ENCODE results near the gene IL1B.

Gene IL1B

DNA sequence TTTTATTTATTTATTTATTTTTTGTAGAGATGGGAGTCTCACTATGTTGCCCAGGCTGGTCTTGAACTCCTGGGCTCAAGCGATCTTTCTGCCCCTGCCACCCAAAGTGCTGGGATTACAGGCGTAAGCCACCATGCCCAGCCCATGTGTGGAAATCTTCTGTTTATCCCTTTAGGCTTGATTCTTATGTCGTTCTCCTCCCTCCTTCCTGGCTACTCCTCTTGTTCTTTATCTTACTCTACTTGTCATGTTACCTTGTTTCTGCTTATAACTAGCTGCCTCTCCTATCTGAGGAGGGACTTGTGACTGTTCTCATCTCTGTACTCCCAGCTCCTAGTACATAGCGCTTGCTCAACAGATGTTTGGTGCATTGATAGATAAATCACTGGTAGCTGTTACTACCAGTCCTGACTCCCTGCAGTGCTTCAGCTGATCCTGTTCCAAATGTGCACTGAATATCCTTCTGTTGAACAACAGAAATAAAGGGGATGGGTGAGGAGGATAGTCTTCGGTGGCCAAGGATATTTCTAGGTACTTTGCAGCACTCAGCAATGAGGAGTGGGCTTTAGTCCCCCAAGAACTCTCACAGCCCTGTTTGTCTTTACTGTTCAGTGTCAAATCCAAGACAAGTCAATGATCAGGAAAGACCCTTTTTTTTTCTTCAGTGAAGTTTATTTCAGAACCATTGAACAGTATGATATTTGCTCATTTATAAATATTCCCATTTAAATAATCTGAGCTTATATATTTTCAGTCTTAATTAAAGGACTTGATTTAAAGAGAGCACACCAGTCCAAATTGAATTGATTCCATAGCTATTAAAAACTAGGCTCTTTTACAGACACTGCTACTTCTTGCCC, 7.2 kb downstream of the IL1B start:
- DNase-seq: no peak

DNA sequence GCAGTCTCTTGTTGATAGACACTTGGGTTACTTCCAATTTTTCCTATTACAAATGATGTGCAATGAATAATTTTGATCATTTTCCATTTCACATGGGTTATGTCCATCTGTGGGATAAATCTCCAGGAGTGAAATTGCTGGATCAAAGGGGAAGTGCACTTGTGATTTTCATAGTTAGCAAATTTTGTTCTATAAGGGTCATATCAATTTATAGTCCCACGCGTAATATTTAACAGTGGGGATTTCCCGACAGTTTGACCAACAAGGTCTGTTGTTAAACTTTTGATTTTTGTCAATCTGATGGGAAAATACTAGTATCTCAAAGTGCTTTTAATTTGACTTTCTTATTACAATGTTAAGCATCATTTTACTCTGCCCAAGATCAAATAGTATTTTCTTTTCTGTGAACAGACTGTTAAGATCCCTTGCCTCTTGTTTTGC, 8.3 kb downstream of the IL1B start:
- DNase-seq: no peak

- no peak for DNase-seq
Measured at GRCh38 chr2:112827604-112828185, 8.9 kb downstream of the IL1B start.

GRCh38 chr2:112827009-112827408, 9.6 kb downstream of the IL1B start:
- no peak for DNase-seq

DNA sequence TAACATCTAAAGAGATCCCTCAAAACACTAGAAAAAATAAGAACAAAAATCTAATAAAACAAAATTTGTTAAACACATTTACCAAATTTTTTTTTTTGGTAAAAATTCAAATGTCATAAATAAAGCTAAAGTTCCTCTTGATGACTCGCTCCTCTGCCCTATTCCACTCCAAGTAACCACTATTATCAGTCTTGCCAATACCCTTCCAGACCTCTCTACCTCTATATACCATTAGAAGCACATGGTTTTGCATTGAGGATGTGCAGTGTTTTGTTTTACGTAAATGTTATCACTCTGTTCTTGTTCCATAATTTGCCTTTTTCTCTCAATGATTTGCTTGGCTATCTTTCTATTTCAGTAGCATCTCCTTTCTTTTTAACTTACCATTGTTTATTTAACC, 10.9 kb downstream of the IL1B start:
- no peak for DNase-seq

GRCh38 chr2:112824694-112825085, 11.9 kb downstream of the IL1B start:
- DNase-seq: no peak

GRCh38 chr2:112821682-112822081, 14.9 kb downstream of the IL1B start:
- no peak for DNase-seq

DNA sequence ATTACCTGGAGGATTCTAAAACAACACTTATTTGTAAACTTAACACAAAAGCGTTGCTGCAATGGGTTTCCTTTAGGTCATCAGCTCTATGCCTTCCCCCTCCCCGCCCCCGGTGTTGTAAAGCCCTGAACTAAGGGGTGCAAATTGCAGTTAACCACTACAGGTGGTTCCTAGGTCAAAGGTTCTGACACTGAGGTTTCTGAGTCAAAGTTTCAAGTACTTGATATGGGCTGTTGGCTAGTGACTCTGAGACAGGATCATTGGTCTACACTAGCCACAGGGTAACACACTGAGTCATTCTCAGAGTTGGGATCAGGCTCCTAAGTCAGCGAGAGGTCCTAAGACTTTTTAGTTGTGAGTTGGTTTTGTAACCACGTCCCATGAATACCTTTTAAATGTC, 15.4 kb downstream of the IL1B start:
- no peak for DNase-seq

DNA sequence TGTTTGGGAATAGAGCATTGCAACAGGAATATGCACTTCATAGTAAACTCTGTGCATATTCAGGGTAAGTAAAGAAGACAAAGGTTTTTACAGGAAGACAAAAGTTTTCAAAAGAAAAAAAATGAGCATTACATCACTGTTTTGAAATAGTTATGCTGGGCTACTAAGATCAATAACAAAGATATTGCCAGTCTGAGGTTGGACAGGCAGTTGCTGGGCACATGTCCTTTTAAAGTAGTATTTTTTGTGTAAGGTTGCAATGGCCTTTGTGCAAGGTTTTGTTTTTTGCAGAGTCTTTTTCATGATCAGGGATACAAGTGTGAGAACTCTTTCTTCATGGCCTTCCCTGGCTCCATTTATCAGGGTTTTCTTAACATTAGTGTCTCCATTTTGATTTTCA, 16.2 kb downstream of the IL1B start:
- DNase-seq: no peak

- DNase-seq: no peak
Measured at GRCh38 chr2:112819081-112819480, 17.5 kb downstream of the IL1B start.

- DNase-seq: no peak
Measured at GRCh38 chr2:112818094-112818902, 18.3 kb downstream of the IL1B start.

DNA sequence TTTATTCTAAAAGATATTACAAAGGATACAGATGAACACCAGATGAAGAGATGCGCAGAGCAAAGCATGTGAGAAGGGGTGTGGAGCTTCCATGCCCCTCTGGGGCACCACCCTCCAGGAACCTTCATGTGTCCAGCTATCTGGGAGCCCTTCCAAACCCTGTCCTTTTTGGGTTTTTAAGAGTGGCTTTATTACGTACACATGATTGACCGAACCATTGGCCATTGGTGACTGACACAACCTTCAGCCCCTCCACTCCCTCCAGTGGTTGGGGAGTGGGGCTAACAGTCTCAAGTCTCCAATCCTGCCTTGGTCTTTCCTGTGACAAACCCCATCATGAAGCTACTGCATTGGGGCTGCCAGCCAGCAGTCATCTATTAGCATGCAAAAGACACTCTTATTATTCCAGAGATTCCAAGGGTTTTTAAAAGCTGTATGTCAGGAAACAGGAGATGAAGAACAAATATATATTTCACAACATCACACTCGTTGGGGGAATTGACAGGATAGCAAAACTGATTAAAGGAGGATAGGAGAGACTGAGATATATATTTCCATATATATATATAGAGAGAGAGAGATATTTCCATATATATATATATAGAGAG, 19.4 kb downstream of the IL1B start:
- no peak for DNase-seq

DNA sequence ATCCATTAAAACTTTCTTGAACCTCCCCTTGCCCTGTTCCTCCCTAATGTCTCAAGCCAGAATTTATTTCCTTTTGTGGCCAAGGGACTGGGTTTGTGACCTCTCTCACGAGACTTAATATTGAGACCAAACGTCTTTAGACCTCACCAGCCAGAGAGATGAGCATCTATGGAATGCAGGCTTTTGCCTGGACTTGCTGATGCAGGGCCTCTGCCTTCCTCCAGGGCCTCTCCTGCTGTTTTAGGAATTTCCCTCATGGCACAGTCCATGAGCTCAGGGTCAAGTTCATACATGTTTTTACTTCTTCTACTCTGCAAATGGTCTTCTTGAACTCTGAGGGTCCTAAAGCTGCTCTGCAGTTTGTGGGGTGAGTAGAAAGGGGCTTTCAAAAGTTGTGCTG, 22.3 kb downstream of the IL1B start:
- DNase-seq: no peak

- no peak for DNase-seq
Measured at GRCh38 chr2:112813280-112813966, 23.2 kb downstream of the IL1B start.

- DNase-seq: no peak
Measured at GRCh38 chr2:112812318-112813267, 24.0 kb downstream of the IL1B start.

GRCh38 chr2:112811841-112812306, 24.7 kb downstream of the IL1B start:
- DNase-seq: no peak

DNA sequence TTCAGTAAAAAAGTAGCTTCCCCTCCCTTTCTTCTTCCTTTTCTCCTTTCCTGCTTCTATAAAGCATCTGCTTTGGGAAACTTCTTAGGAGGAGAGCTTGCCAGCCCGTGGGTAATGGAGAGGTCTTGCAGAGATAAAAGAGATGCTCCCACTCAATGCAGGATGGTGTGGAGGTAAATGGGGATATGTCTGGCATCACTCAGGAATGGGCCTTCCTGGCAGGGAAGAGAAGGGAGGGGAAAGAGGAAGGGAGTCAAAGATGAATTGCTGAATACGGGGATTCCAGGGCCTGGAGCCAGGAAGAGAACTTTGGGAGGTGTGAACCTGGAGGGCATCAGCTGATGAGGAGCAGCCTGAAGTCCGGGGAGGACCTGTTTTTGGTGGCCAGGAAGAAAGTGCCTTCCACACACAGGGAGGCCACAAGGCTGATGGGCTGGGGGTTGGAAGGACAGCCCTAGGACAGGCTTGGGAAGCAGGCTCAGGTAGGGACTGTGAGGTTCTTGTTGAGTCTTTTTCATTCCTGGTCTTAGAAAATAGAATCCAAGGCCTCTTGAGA, 25.2 kb downstream of the IL1B start:
- no peak for DNase-seq

DNA sequence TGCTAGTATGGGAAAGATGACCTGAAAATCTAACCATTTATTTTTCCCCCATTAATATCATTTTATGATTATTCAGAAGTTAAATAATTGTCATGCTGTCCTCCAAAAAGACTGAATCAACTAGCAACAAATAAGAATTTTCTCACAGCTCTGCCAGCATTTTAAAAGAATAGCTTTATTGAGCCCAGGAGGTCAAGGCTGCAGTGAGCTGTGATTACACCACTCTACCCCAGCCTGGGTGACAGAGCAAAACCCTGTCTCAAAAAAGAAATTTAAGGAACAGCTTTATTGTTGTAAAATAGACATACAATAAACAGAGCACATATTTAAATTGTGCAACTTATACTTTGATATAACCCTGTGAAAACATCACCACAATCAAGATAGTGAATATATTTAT, 27.5 kb downstream of the IL1B start:
- no peak for DNase-seq

GRCh38 chr2:112807233-112807807, 29.3 kb downstream of the IL1B start:
- no peak for DNase-seq

DNA sequence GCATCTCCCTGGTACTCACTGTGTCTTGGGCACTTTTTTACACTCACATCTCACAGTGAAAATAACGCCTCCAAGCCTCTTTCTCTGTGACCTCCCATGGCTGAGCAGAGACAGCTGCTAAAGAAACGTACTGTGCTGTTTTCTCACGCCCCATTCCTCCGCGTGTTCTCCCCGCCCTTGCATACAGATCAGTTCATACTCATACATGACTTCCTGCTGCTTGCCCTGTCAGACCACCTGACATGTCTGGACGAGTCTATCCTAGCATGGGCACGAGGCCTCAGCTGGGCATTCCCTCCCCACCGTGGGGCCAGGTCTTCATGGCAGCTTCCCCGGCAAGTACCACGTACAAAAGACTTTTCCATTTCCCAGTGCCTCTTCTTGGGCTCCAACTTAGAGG, 31.0 kb downstream of the IL1B start:
- DNase-seq: no peak

Measured in CD4-positive, alpha-beta T cell treated with Interleukin-21 for 1 hour (primary cell).